HepG2 (cell line): Measurements from ENCODE around the gene OGG1. TPM values are rescaled to one million over a fixed set of nuclear protein-coding genes. Genes with fewer than 3 reads are reported as not detected.

Experiments
- CHCHD3 ChIP-seq: sonication (generic); formaldehyde crosslinking; IDR thresholded peaks from 2 replicates; pipeline ENCODE4 v1.8.0; 2022; ENCODE audit warnings: mild to moderate bottlenecking, missing genetic modification reagents, moderate library complexity
- CREBL2 ChIP-seq: sonication (generic); formaldehyde crosslinking; IDR thresholded peaks from 2 replicates; pipeline ENCODE4 v1.8.1; 2023; ENCODE audit warnings: missing genetic modification reagents, mild to moderate bottlenecking, borderline replicate concordance
- HES4 ChIP-seq: sonication (generic); formaldehyde crosslinking; IDR thresholded peaks from 2 replicates; pipeline ENCODE4 v1.9.0; 2021; ENCODE audit warnings: mild to moderate bottlenecking, missing genetic modification reagents, borderline replicate concordance
- HOXA3 ChIP-seq: sonication (generic); formaldehyde crosslinking; IDR thresholded peaks from 2 replicates; pipeline ENCODE4 v1.5.0; 2020; ENCODE audit warnings: missing genetic modification reagents
- HOXA5 ChIP-seq: sonication (generic); formaldehyde crosslinking; IDR thresholded peaks from 2 replicates; pipeline ENCODE4 v1.4.0; 2020; ENCODE audit warnings: missing genetic modification reagents
- IKZF4 ChIP-seq: sonication (generic); formaldehyde crosslinking; IDR thresholded peaks from 2 replicates; pipeline ENCODE4 v1.5.1; 2020; ENCODE audit warnings: borderline replicate concordance, mild to moderate bottlenecking, low read depth, missing genetic modification reagents; ENCODE audit errors: not compliant biosample characterization
- KAT8 ChIP-seq: IDR thresholded peaks from 2 replicates; pipeline ENCODE4 v1.6.1; 2016; ENCODE audit warnings: missing genetic modification reagents, missing compliant biosample characterization
- MTA3 ChIP-seq: sonication (generic); formaldehyde crosslinking; IDR thresholded peaks from 2 replicates; pipeline ENCODE4 v1.4.0; 2020; ENCODE audit warnings: missing genetic modification reagents
- MTF2 ChIP-seq: sonication (generic); formaldehyde crosslinking; IDR thresholded peaks from 2 replicates; pipeline ENCODE4 v1.5.0; 2020; ENCODE audit warnings: missing genetic modification reagents, borderline replicate concordance
- MYC ChIP-seq: sonication (generic); formaldehyde crosslinking; IDR thresholded peaks from 2 replicates; pipeline ENCODE4 v1.9.0; 2021; ENCODE audit warnings: missing genetic modification reagents, borderline replicate concordance
- NR3C1 ChIP-seq: sonication (generic); formaldehyde crosslinking; IDR thresholded peaks from 2 replicates; pipeline ENCODE4 v1.4.0; 2020; ENCODE audit warnings: missing genetic modification reagents
- PHF20 ChIP-seq: sonication (generic); formaldehyde crosslinking; IDR thresholded peaks from 2 replicates; pipeline ENCODE4 v1.5.0; 2020; ENCODE audit warnings: mild to moderate bottlenecking, missing genetic modification reagents
- POGZ ChIP-seq: sonication (generic); formaldehyde crosslinking; IDR thresholded peaks from 2 replicates; pipeline ENCODE4 v1.4.0; 2020; ENCODE audit warnings: mild to moderate bottlenecking, missing genetic modification reagents
- RFXANK ChIP-seq: IDR thresholded peaks from 2 replicates; pipeline ENCODE4 v1.6.1; 2016
- STAT5B ChIP-seq: sonication (generic); formaldehyde crosslinking; IDR thresholded peaks from 2 replicates; pipeline ENCODE4 v1.4.0; 2020; ENCODE audit warnings: missing genetic modification reagents
- TARDBP ChIP-seq: sonication (generic); formaldehyde crosslinking; IDR thresholded peaks from 2 replicates; pipeline ENCODE4 v1.8.0; 2022; ENCODE audit warnings: mild to moderate bottlenecking, missing genetic modification reagents
- ZBTB25 ChIP-seq: IDR thresholded peaks from 2 replicates; pipeline ENCODE4 v1.6.1; 2018; ENCODE audit warnings: missing genetic modification reagents
- ZBTB49 ChIP-seq: sonication (generic); formaldehyde crosslinking; IDR thresholded peaks from 2 replicates; pipeline ENCODE4 v1.4.0; 2020; ENCODE audit warnings: missing genetic modification reagents, borderline replicate concordance
- ZMYM3 ChIP-seq: sonication (generic); formaldehyde crosslinking; IDR thresholded peaks from 2 replicates; pipeline ENCODE4 v1.5.1; 2020; ENCODE audit warnings: mild to moderate bottlenecking, missing genetic modification reagents
- ZNF629 ChIP-seq: sonication (generic); formaldehyde crosslinking; conservative IDR thresholded peaks from 2 replicates; pipeline ENCODE4 v1.5.0; 2020; ENCODE audit warnings: missing genetic modification reagents
- polyA plus RNA-seq, 8 experiments: library from polyadenylated mRNA; depleted of rRNA in 3 of 8; stranded (reverse) in 7 of 8; unstranded in 1 of 8; fragments of >200 nt; fragmentation: Illumina TruSeq in 4 of 8; extraction: Trizol in 4 of 8; gene quantifications; 2 replicates each; pipeline versions ENCODE4 v1.2.1 to v1.2.3, GENCODE V29; 2011 to 2016; ENCODE audit warnings: low read depth in 4 of 8, missing spikeins in 1 of 8, mixed read lengths in 1 of 8; ENCODE audit not compliant: insufficient read depth in 1 of 8
- total RNA-seq, 5 experiments: library from RNA; depleted of rRNA; stranded (reverse); fragments of >200 nt; fragmentation: Illumina TruSeq; extraction: Trizol; gene quantifications; 2 replicates each; pipeline ENCODE4 v1.2.3, GENCODE V29; 2016; ENCODE audit warnings: low read depth in 1 of 5
- TF ChIP-seq, protein P1 (sequence below): IDR thresholded peaks from 2 replicates; pipeline ENCODE4 v1.6.1; 2012; ENCODE audit warnings: inconsistent platforms
- TF ChIP-seq, protein P2 (sequence below): sonication (generic); formaldehyde crosslinking; IDR thresholded peaks from 2 replicates; pipeline ENCODE4 v1.4.0; 2020; ENCODE audit warnings: mild to moderate bottlenecking, missing genetic modification reagents
- TF ChIP-seq, protein P3 (sequence below): sonication (generic); formaldehyde crosslinking; IDR thresholded peaks from 2 replicates; pipeline ENCODE4 v1.4.0; 2020; ENCODE audit warnings: missing genetic modification reagents

OGG1 gene
- total and polyA plus RNA-seq, 2 of the 13 experiments (the other 11 are each of a cell fraction or from before 2014, with no cell fraction given): 28.7 to 33.2 TPM

DNA sequence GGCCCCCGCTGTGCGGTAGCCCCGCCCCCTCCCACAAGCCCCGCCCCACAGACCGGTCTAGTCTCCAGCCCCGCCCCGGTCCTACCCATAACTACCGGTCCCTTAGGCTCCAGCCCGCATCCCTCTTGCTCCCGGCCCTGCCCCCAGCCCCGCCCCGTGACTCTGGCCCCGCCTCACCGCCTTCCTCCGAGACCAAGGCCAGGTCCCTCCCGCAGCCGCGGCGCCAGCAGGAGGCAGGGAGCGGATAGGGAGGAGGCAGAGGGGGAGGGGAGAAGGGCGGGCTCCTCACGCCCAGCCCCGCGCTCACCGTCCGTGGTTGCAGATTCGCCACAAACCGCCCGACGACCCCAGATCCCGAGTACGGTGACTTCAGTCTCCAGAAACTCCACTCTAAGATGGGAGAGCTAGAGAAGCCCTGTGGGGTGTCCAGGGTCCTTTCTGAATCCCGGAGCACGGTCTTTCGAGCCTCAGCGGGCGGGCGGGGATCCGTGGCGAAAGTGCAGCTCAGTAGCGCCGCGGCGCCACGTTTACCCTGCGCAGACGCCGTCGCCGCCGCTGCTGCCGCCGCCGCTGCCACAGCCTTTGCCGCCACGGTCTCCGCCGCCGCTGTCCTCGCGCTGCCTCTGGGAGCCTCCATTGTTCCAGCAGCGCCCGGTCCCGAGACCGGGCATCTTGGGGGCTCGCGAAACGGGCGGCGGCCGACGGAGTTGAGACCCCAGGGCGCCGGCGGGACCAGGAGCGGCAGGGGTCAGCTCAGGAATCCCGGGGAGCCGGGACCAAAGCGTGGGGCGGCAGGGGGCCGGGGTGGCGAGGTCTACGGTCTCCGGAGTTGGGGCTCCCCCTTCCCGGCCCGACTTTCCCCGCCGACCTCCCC, 18.3 kb upstream of the OGG1 start, which contains the start of gene BRPF1 (continued):
- TF ChIP-seq MTF2: 0 out of 2 replicates have a peak, but pooled peaks have one; percentile 73
- TF ChIP-seq KAT8: peak; percentile 89
- TF ChIP-seq TARDBP (CRISPR knock-in tag): peak; percentile 67; the same call in 1 of the 2 replicates
- 0 out of 2 replicates have a peak, but pooled peaks have one; percentile 42 for TF ChIP-seq CHCHD3
- TF ChIP-seq PHF20: peak; percentile 87
- TF ChIP-seq RFXANK (CRISPR knock-in tag): 0 out of 2 replicates have a peak, but pooled peaks have one; percentile 46
- TF ChIP-seq ZNF629 (CRISPR knock-in tag): 0 out of 2 replicates have a peak, but pooled peaks have one; percentile 12
- TF ChIP-seq, protein P1, sequence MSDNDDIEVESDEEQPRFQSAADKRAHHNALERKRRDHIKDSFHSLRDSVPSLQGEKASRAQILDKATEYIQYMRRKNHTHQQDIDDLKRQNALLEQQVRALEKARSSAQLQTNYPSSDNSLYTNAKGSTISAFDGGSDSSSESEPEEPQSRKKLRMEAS: no peak
- TF ChIP-seq MYC (CRISPR knock-in tag): peak; percentile 54; the same call in 1 of the 2 replicates
- 0 out of 2 replicates have a peak, but pooled peaks have one; percentile 27 for TF ChIP-seq HOXA5 (CRISPR knock-in tag)
- no peak for TF ChIP-seq ZBTB49 (CRISPR knock-in tag)
- peak; percentile 86 for TF ChIP-seq HOXA3 (CRISPR knock-in tag)
- no peak for TF ChIP-seq NR3C1 (CRISPR knock-in tag)
- TF ChIP-seq, protein P2, sequence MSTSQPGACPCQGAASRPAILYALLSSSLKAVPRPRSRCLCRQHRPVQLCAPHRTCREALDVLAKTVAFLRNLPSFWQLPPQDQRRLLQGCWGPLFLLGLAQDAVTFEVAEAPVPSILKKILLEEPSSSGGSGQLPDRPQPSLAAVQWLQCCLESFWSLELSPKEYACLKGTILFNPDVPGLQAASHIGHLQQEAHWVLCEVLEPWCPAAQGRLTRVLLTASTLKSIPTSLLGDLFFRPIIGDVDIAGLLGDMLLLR (CRISPR knock-in tag): no peak
- TF ChIP-seq ZMYM3 (CRISPR knock-in tag): no peak
- TF ChIP-seq, protein P3, sequence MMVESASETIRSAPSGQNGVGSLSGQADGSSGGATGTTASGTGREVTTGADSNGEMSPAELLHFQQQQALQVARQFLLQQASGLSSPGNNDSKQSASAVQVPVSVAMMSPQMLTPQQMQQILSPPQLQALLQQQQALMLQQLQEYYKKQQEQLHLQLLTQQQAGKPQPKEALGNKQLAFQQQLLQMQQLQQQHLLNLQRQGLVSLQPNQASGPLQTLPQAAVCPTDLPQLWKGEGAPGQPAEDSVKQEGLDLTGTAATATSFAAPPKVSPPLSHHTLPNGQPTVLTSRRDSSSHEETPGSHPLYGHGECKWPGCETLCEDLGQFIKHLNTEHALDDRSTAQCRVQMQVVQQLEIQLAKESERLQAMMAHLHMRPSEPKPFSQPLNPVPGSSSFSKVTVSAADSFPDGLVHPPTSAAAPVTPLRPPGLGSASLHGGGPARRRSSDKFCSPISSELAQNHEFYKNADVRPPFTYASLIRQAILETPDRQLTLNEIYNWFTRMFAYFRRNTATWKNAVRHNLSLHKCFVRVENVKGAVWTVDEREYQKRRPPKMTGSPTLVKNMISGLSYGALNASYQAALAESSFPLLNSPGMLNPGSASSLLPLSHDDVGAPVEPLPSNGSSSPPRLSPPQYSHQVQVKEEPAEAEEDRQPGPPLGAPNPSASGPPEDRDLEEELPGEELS (CRISPR knock-in tag): peak; percentile 42; the same call in 1 of the 2 replicates
- TF ChIP-seq CREBL2 (CRISPR knock-in tag): peak; percentile 69; the same call in 1 of the 2 replicates
- no peak for TF ChIP-seq HES4 (CRISPR knock-in tag)
- TF ChIP-seq IKZF4 (CRISPR knock-in tag): peak; percentile 35
- TF ChIP-seq MTA3 (CRISPR knock-in tag): no peak
- peak; percentile 55; the same call in 1 of the 2 replicates for TF ChIP-seq POGZ (CRISPR knock-in tag)
- no peak for TF ChIP-seq STAT5B (CRISPR knock-in tag)
- peak; percentile 81 for TF ChIP-seq ZBTB25 (CRISPR knock-in tag)
